Transverse colon (tissue), 4 donors: Measurements from ENCODE around the gene ABRAXAS1.
"Not testable (repeated sequence)": the region's sequence is repeated elsewhere in the genome, so short reads cannot be mapped to it uniquely, and the experiment has no call there.

ENCODE experiments used
- EP300 ChIP-seq: sonication (generic); formaldehyde crosslinking; IDR thresholded peaks from one replicate; pipeline ENCODE4 v1.6.1; 2017; ENCODE audit warnings: antibody characterized with exemption, low read depth
- POLR2A ChIP-seq: fragments of 450-650 bp; IDR thresholded peaks from one replicate; pipeline ENCODE4 v1.6.1; 2016; ENCODE audit warnings: antibody characterized with exemption, mild to moderate bottlenecking, moderate library complexity
- POLR2AphosphoS5 ChIP-seq, 3 donors: sonication (generic); formaldehyde crosslinking; IDR thresholded peaks; one replicate each; pipeline ENCODE4 v1.6.1; 2016; ENCODE audit warnings: antibody characterized with exemption in 3 of 3
- TF ChIP-seq, protein P1 (sequence below), 5 experiments: fragments of 200-600 bp in 3 of 5; fragments of 450-650 bp in 2 of 5; sonication (generic) in 3 of 5; IDR thresholded peaks; 1 replicate in 2 of 5; 2 replicates in 3 of 5; pipeline ENCODE4 v1.5.1; 2016 to 2017; ENCODE audit warnings: antibody characterized with exemption in 5 of 5, inconsistent platforms in 3 of 5, mild to moderate bottlenecking in 2 of 5, moderate library complexity in 1 of 5

DNA sequence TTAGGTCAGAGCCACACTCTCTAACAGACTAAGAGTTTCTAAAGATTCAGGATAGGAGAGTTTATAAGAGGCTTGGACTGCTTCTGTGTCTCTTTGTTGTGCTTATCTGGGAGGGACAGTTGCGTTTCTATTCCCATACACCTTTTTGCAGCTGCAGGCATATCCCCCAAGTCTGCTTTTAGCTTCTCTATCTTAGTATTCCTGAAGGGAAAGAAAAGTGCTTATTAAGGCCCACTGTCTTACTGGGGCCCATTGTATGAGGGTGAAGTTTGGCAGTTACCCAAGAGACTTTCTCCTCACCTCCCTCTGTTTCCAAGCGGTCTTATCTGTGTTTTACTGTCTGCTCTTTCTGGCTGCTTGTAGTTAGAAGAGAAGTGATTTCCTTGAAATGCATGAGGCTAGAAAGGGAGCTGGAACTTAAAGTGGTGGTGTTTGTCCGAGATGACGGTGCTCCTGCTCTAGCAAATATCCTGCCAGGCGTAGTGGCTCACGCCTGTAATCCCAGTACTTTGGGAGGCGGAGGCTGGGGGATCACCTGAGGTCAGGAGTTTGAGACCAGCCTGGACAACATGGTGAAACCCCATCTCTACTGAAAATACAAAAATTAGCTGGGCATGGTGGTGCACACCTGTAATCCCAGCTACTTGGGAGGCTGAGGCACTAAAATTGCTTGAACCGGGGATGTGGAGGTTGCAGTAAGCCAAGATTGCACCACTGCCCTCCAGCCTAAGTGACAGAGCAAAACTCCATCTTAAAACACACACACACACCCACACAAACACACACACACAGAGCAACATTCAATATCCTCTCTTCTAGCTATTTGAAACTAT lies 11.4 kb upstream of the ABRAXAS1 start:
- TF ChIP-seq, protein P1, sequence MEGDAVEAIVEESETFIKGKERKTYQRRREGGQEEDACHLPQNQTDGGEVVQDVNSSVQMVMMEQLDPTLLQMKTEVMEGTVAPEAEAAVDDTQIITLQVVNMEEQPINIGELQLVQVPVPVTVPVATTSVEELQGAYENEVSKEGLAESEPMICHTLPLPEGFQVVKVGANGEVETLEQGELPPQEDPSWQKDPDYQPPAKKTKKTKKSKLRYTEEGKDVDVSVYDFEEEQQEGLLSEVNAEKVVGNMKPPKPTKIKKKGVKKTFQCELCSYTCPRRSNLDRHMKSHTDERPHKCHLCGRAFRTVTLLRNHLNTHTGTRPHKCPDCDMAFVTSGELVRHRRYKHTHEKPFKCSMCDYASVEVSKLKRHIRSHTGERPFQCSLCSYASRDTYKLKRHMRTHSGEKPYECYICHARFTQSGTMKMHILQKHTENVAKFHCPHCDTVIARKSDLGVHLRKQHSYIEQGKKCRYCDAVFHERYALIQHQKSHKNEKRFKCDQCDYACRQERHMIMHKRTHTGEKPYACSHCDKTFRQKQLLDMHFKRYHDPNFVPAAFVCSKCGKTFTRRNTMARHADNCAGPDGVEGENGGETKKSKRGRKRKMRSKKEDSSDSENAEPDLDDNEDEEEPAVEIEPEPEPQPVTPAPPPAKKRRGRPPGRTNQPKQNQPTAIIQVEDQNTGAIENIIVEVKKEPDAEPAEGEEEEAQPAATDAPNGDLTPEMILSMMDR (IDR thresholded peaks at IDR 0.05): not testable (repeated sequence)
- not testable (repeated sequence) for TF ChIP-seq POLR2AphosphoS5 (IDR thresholded peaks at IDR 0.05); EP300; POLR2A
